Right ventricle myocardium inferior (tissue), 1 donor: ENCODE data around the gene SAMSN1. TPM values are rescaled to one million over a fixed set of nuclear protein-coding genes. Genes with fewer than 3 reads are reported as not detected.

Source experiments
- ATAC-seq: fragments of 200-7000 bp; cut with Tn5 transposase; one replicate; pipeline ENCODE4 v1.9.1; 2020; ENCODE audit warnings: mild to moderate bottlenecking, moderate library complexity
- DNase-seq: peaks from one replicate; pipeline ENCODE4 v3.0.0; 2021; ENCODE audit errors: missing footprints
- intact Hi-C: fragments of 100-400 bp; cut with DNase I; formaldehyde crosslinking; loops from one replicate; pipeline ENCODE4 v1.11.0; 2022
- long read RNA-seq: library from polyadenylated mRNA; unstranded; transcript quantifications from one replicate; pipeline ENCODE4 v2.0.0, GENCODE V29; 2021
- total RNA-seq: library from RNA; stranded (reverse); fragmentation: NEBNext Ultra II Directional; extraction: Animal tissue kit (Norgen Biotek cat#: 25700); gene quantifications from one replicate; pipeline ENCODE4 v1.2.1, GENCODE V29; 2021
- donor health status: DM: no; HTN: yes; CAD: no; lungs with severe emphysema.

SAMSN1 gene
- total RNA-seq, result 2.4 TPM
- long read RNA-seq, result 0 reads

DNA sequence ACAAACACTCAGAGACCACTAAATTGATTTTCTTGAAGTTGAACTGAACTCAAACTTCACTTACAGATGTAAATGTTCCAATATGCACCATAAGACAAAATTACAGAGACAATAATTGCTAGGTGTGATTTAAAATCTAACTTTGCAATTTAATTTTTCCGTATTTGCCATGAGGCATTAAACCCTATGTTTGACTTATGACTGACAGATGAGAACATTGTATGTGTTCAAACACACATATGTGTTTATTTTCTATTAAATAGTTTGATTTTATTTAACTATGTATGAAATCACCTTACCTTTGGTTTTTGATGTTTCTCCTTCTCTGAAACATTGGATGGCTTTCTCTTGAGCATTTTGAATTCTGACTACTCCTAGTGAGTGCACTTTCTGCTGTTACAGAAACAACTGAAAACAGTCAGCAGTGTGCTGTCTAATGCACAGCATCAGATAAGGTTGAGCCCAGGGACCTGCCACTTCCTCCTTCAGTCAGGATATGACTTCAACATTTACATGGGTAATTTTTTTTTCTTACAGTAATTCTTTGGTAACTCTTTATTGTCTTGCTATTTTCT is at the start of gene SAMSN1:
Gene SAMSN1 (minus strand): TSS at position 410 of the 575 bp plus-strand sequence. CDS start 54 bp downstream, at position 356.
- intact Hi-C loops, result no loop called here
- DNase-seq (peak; percentile 67), ATAC-seq (no peak)

DNA sequence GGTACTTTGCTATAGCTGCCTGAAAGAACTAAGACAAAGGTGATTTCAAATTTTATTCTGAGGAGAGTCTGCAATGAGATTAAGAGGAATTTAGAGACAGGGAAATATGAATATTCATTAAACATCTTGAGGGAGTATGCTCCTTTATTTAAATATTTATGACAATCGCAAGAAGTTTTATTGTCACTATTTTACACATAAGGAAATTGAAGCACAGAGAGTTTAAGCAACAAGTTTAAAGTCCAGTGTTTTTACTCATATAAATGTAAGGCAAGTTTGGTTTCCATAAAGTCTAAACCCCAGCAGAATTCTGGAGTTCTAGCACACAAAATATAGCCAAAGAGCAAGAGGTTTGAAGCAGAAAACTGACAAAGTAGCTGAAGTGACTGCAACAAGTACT is 49.3 kb upstream of the SAMSN1 start:
- DNase-seq, result no peak
- intact Hi-C loops, result no loop called here
- ATAC-seq, result no peak

DNA sequence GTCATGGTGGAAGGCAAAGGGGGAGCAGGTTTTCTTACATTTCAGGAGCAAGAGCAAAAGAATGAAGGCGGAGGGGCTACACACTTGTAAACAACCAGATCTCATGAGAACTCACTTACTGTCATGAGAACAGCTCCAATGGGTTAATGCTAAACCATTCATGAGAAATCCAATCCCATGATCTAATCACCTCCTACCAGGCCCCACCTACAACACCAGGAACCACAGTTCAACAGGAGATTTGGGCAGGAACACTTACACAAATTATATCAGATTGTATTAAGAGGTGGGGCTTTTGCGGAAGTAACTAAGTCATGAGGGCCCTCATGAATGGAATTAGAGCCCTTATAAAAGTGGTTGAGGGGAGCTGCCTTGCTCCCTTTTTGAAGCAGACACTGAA is 48.9 kb upstream of the SAMSN1 start:
- ATAC-seq (no peak), DNase-seq (no peak)
- intact Hi-C loops, result no loop called here

DNA sequence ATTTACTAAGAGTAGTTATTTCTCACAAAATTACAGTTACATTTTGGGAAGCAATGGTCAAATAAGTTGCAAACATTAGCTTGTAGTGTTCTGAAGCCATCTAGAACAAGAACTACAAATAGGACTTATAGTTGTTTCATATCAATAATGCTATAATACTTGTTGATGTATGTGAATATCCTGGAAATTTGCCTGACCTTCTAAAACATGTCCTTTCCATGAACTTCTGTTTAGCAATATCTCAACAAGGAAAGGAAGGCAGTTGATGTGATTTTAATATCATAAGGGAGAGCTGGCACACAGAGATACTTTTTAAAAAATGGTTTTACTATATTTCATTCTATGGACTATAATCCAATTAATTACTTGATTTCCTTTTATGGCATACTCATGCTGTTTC is 47.1 kb upstream of the SAMSN1 start:
- ATAC-seq (no peak), DNase-seq (no peak)
- intact Hi-C loops, result no loop called here

DNA sequence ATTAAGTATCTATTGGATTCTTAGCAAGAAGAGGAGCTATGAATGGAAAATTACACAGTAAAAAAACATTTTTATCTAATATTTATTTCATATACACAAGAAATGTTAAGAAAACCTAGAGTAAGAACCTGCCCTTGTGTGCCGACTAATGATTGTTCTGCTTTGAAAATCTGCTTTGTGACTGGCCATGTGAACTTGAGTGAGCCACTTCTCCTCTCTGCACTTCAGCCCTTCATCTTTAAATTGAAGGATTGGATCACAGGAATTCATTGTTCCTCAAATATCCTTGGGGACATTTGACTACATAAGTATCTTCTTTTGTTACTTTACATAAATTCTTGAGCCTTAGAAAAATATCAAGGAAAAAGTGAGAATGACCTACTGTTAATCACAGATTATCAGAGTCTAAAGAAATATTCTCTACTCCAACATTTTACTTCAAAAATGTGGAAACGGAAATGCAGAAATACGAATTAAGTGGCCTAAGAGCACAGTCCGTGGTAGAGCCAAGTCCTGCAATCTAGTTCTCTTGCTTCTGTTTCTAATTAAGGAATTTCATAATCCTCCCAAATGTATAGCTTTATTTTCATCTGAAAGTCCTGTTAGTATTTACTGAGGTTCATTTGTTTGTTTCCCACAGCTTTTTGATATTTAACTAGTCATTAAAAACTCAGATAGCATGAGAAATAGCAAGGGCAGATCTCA is 46.3 kb upstream of the SAMSN1 start:
- no peak for DNase-seq
- intact Hi-C loops, result no loop called here
- no peak for ATAC-seq

DNA sequence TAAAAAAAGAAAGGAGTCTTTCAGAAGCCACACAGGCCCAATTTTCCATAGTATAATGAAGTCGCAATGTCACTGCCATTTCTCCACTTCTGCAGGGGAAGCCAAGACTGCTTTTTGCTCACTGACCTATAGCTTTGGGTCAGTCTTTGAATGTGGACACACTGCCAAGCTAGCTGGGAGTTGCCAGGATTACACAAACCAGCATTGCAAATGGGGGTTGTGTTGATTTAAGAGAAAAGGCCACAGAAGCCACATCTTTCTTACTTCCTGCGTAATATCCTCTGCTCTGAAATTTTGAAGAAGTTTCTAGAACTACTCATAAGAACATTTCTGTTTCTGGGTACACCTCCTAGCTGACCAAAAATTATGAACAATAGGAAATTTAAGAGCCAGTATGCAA is 45.8 kb upstream of the SAMSN1 start:
- ATAC-seq, result peak; percentile 39
- intact Hi-C loops, result no loop called here
- peak; percentile 39 for DNase-seq

DNA sequence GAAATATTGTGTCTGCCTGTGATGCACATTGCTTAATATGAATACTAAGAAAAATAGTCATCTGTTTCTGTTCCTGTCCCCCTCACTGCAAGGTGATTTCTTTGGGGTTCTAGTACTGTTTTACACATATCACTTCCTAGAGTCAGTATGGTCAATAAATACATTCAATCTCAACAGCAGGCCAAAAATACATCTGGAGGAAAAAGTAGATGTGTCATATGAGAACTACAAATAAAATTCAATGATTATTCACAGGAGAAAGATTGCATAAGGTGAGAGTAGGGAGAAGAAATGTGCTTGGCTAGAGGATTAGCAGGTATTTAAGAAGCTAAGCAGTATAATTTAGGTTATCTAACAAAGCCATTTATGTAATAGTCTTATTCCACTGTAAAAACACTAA is 45.3 kb upstream of the SAMSN1 start:
- ATAC-seq, result no peak
- DNase-seq, result no peak
- intact Hi-C loops, result no loop called here

DNA sequence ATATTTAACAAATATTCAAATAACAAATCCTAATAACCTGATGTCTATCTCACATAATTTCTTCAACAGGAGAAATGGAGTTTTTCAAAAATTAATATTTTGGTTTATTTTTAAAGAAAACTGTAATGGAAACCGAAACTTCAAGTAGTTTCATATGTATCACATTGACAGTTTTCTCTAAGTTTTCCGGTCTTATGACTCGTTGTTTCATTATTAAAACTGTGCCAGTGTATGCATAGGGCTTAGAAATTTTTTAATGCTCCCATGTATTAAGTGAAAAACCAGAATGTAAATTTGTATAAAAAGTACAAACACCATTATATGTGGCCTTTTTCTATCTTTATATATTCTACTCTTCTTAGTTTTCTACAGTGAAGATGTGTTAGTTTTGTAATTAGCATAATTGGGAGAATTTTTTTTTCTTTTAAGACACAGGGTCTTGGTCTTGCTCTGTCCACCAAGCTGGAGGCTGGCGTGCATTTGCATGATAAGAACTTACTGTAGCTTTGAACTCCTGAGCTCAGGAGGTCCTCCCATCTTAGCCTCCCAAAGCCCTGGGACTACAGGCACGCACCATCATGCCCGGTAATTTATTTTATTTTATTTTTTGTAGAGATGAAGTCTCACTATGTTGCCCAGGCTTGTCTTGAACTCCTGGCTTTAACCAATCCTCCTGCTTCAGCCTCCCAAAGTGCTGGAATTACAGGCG is 43.9 kb upstream of the SAMSN1 start:
- ATAC-seq, result no peak
- intact Hi-C loops, result no loop called here
- DNase-seq, result no peak

DNA sequence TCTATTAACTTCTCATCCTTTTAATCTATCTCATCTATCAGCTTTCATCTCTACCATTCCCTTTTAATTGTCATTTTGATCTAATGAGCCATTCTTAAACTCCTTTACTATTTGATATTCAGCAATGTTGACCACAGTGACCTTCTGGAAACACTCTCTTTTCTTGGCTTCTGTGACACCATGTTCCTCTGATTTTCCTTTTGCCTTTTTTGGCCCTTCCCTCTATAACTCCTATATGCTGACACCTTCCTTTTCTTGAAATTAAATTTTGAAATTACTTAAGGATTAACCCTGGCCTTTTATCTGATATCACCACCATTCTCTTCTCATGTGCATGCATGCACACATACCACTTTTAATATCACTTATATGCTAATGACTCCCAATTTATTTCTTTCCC is 41.2 kb upstream of the SAMSN1 start:
- DNase-seq (no peak), ATAC-seq (no peak)
- intact Hi-C loops, result no loop called here

DNA sequence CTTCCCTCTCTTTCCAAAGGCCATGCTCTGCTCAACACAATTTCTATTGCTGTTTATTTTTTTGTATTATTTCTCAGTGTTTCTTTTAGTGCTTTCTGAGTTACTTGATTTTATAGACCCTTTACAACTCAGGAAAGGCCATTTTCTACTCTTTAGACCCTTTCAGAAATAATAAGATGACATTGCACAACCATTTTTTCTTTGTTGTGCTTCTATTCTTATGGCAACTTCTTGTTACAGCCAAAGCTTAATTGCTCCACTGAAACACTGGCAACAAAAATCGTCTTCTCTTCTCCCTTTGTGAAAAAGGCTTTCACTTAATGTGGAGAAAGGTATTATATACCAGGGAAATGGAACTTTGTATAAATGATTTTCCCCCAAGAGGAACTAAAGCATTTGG is 39.0 kb upstream of the SAMSN1 start:
- DNase-seq (no peak), ATAC-seq (no peak)
- intact Hi-C loops, result no loop called here

DNA sequence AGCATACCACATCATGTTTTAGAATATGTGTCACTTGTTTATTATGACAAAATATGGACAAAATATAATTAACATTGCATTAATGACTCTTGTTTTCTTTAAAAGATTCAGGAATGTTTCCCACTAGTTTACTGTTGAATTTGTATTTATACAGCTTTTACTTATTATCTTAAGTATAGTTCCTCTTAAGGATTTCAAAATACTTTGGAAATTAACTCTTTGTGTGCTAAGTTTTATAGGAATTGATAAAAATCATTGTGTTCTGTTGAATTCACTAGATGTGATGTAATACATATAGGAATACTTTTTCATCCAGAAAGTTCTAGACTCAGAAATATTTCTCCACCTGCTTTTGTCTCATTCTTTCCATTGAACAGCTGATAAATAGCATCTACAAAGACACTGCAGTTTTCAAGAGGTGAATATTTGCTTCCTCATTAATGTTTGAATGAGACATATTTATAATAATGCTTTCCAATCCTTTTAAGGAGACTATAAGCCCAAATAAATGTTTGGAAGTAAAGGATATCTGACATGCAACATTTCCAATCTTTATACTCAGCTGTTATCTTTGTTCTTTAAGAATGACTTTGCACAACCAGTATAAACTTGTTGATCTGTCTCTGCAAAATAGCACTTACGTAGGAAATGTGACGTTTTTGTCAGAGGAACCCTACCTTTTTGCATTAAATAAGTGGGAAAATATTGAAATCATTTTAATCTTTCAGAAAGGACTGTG is 38.4 kb upstream of the SAMSN1 start:
- ATAC-seq, result no peak
- intact Hi-C loops, result no loop called here
- DNase-seq, result no peak

DNA sequence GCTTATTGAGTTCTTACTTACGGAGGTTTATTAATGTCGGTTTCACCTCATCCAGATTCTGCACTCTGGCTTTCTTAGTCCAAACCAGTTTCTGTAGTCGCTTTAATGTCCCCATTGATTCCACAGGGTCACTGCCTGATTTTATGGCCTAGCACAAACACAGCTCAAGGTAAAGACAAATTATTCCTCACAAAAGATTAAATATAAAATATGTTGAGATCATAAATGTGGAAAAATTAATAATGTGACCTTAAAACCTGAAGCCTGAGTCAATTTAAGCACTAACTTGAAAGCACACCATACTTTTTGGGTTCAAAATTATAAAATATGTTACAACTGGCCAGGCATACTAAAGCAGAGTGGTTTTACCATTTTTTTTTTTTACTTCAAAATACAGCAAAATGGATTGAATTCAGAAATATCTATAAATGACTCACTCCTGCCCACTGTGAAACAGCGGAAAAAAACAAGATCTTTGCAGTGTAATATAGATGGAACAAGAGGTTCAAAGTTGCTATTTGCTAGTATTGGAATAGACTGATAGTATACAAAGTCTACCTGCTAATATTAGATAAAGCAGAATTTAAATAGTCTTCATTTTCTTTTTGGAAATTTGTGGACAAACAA is 37.6 kb upstream of the SAMSN1 start:
- intact Hi-C loops, result no loop called here
- no peak for DNase-seq
- no peak for ATAC-seq

DNA sequence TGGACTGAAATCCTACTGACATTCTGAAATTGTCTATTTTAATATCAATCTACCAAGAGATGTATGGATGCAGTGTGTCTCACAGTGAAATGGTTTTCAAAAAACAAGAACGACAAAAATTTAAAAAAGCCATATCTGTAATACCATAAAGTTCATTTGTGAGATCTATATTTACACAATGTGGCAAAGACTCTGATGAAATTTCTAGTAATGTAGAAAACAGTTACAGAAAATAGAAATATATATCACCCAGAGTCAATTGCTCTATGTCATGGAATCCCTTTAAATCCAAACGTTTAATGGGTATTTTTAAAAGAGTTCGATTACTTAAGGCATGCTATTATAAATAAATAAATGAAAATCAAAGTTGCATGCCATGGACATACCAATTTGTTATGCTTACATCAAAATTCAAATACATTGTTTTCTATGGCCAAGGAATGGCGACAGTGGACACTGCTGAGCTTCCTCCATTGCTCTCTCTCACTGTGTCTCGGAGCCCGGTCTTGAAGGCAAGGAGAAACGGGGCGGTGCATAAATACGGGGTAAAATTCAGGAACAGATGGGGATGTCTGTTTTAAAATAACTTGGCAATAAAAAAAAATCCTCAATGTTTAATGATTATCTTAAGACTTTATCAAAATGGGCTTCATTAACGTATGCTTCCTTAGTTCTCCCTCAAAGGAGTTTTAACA is 37.0 kb upstream of the SAMSN1 start:
- intact Hi-C loops, result no loop called here
- DNase-seq (no peak), ATAC-seq (no peak)

DNA sequence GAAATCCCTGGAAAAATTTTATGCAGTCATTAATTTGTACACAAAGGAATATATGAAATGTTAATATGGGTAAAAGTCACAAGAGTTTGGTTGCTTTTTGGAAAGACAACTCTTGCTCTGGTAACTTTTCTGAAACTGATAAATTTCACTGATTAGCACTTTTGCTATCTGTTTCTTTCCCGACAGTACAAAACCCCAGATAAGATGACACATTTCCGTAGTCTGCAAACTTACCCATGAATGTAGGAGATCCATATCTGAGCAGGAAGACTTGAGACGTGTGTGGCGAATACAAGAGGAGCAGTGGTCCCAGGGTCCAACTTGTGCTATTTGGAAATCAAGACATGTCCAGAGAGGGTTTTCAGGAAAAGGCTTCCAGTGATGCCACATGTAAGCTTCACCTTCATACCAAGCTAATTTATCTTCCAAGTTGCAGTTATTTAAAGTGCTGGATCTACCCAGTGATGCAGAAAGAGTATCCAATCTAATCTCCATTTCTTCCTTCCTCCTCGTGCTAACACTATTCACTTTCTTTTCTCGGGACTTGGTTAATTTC is 35.9 kb upstream of the SAMSN1 start:
- ATAC-seq, result no peak
- intact Hi-C loops, result no loop called here
- no peak for DNase-seq

DNA sequence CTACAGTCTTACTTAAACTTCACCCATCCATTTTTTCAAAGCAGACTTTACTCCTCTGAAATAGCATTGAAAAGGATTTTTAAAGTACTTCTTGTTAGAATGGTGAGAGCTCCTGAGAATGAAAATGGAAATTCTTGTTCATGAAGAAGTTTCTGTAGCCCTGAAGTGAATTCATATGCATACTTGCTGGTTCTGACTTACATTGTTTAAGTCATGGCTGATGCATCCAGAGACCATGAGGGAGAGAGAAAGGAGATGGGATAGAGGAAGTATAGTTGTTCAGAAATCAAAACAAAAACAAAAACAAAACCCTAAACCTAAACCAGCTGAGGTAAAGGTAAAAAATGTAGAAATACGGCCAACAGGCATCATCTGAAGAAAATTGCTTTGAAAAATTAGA is 27.1 kb upstream of the SAMSN1 start:
- DNase-seq, result no peak
- no peak for ATAC-seq
- intact Hi-C loops, result no loop called here

DNA sequence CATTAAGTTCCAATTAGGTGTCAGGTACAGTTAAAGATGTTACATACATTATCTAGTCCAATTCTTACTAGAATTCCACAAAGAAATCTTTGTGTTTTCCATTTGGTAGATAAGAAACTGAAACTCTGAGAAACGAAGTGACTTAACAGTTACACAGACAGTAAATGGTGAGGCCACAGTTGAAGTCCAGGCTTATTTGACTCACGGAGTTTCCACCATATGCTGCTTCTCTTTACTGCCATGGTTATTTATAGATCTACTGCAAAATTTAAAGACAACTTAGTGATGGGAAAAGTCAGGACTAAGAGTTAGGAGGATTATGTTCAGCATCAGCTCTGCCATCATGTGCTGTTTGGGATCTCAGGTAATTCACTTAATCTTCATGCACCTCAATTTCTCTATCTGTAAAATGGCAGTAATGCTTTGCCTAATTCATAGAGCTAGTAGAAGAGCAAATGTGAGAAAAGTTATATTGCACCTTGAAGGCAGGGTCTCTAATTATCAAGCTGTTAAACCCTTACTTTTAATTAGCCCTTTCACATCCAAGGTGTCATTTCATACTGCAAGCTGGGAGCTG is 26.2 kb upstream of the SAMSN1 start:
- intact Hi-C loops, result no loop called here
- ATAC-seq, result no peak
- no peak for DNase-seq

DNA sequence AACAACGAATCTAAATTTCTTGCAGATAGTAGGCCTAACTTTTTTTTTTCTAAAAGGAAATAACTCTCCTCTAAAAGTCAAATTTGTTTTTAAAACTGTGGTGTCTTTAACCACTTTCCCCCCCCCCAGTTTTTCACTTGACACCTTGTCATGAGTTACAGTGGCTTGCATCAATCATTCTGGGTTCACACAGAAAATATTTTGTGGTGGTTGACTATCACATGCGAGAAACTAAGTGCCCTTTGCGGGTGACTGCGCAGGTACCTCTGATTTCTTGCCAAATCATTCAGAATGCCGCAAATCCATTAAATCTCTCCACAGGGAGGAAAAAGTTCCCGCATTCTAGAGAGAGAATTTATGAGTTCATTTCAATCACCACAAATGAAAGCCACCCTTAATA is 23.8 kb upstream of the SAMSN1 start:
- ATAC-seq (no peak), DNase-seq (no peak)
- intact Hi-C loops, result no loop called here

DNA sequence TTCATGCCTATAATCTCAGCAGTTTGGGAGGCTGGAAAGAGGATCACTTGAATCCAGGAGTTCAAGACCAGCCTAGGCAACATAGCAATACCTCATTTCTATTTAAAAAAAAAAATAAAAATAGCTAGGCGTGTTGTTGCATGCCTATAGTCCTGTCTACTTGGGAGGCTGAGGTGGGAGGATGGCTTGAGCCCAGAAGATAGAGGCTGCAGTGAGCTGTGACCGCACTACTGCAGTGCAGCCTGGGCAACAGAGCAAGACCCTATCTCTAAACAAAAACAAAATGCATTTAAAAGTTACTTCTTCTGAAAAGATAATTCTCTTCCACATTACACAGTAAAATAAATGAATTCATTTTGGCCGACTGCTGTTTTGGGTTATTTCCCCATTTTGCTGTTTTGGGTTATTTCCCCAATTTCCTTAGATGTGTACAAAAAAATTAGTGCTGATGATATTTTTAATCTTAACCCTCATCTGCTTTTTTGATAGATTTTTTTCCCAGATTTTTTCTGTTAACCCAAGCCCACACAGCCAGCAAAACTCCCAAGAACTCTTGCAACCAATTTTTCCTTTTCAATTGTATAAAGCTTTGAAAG is 23.0 kb upstream of the SAMSN1 start:
- no peak for ATAC-seq
- intact Hi-C loops, result no loop called here
- no peak for DNase-seq
